Activated CD8-positive, alpha-beta T cell treated with anti-CD3 and anti-CD28 coated beads for 36 hours (primary cell): Measurements from ENCODE around the gene RET. TPM values are rescaled to one million over a fixed set of nuclear protein-coding genes. Genes with fewer than 3 reads are reported as not detected.

ENCODE experiments used
- ATAC-seq: fragments of 200-7000 bp; cut with Tn5 transposase; one replicate; pipeline ENCODE4 v1.10.0; 2021; ENCODE audit warnings: mild to moderate bottlenecking, moderate library complexity
- CTCF ChIA-PET: fragments of 350-600 bp; sonication (Branson Sonifier 250); formaldehyde crosslinking; loops from one replicate; lab custom pipeline; 2021; ENCODE audit warnings: antibody characterized with exemption; lab: Charles Lee
- POLR2A ChIA-PET: fragments of 350-600 bp; sonication (Branson Sonifier 250); formaldehyde crosslinking; loops from one replicate; lab custom pipeline; 2021; ENCODE audit warnings: antibody characterized with exemption; lab: Charles Lee
- DNase-seq: peaks from one replicate; pipeline ENCODE4 v3.0.0-alpha.2; 2020
- H3K27ac Mint-ChIP-seq: one replicate; pipeline ENCODE4 v1.8.0; 2021; ENCODE audit warnings: mild to moderate bottlenecking, mixed read lengths
- H3K27me3 Mint-ChIP-seq: one replicate; pipeline ENCODE4 v1.8.0; 2021; ENCODE audit warnings: mixed read lengths
- H3K36me3 Mint-ChIP-seq: one replicate; pipeline ENCODE4 v1.8.0; 2021; ENCODE audit warnings: low read depth, mixed read lengths
- H3K4me1 Mint-ChIP-seq: one replicate; pipeline ENCODE4 v1.8.0; 2021; ENCODE audit warnings: low read depth, mixed read lengths
- H3K4me3 Mint-ChIP-seq: one replicate; pipeline ENCODE4 v1.8.0; 2021; ENCODE audit warnings: mild to moderate bottlenecking, moderate library complexity, mixed read lengths
- H3K9me3 Mint-ChIP-seq: one replicate; pipeline ENCODE4 v1.8.0; 2021; ENCODE audit warnings: mixed read lengths
- intact Hi-C: fragments of 100-400 bp; cut with micrococcal nuclease; formaldehyde crosslinking; loops from one replicate; pipeline ENCODE4 v1.10.0; 2022
- total RNA-seq, 2 experiments: library from RNA; stranded (reverse); gene quantifications; one replicate each; pipeline ENCODE4 v1.2.3, GENCODE V29; 2021
- TF ChIP-seq, protein P1 (sequence below): fragments of 200-600 bp; IDR thresholded peaks from one replicate; pipeline ENCODE4 v1.8.0; 2022; ENCODE audit warnings: antibody characterized with exemption, mild to moderate bottlenecking

RET gene
- total RNA-seq, 2 experiments from 2014 or later, result 0.13 to 0.47 TPM

GRCh38 chr10:43174969-43175368, 98.1 kb downstream of the RET start:
- Mint-ChIP-seq H3K27me3 (no peaks in the 10 kb centered on the region), H3K4me1 (peaks cover 21% of the 10 kb centered on the region), H3K27ac (no peak overlapping the region), H3K36me3 (peaks cover 60% of the 10 kb centered on the region), H3K4me3 (no peak overlapping the region), H3K9me3 (peaks cover 2% of the 10 kb centered on the region)
- DNase-seq, result no peak
- no peak for ATAC-seq
- TF ChIP-seq, protein P1, sequence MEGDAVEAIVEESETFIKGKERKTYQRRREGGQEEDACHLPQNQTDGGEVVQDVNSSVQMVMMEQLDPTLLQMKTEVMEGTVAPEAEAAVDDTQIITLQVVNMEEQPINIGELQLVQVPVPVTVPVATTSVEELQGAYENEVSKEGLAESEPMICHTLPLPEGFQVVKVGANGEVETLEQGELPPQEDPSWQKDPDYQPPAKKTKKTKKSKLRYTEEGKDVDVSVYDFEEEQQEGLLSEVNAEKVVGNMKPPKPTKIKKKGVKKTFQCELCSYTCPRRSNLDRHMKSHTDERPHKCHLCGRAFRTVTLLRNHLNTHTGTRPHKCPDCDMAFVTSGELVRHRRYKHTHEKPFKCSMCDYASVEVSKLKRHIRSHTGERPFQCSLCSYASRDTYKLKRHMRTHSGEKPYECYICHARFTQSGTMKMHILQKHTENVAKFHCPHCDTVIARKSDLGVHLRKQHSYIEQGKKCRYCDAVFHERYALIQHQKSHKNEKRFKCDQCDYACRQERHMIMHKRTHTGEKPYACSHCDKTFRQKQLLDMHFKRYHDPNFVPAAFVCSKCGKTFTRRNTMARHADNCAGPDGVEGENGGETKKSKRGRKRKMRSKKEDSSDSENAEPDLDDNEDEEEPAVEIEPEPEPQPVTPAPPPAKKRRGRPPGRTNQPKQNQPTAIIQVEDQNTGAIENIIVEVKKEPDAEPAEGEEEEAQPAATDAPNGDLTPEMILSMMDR, result no peak
- intact Hi-C loops, result no loop called here
- CTCF ChIA-PET, result interaction anchor here (1.3 kb wide), 1 partner anchor 35 kb away, joined by 3 read pairs; no protein-coding TSS in a partner anchor
- POLR2A ChIA-PET, result interaction anchor here (0.8 kb wide), 1 partner anchor 36 kb away, joined by 5 read pairs; no protein-coding TSS in a partner anchor

- Mint-ChIP-seq H3K9me3 (peaks cover 2% of the 10 kb centered on the region), H3K27me3 (no peaks in the 10 kb centered on the region), H3K36me3 (peaks cover 61% of the 10 kb centered on the region), H3K4me1 (peaks cover 17% of the 10 kb centered on the region), H3K27ac (no peak overlapping the region), H3K4me3 (no peak overlapping the region)
- DNase-seq, result no peak
- ChIA-PET POLR2A (interaction anchor here (0.5 kb wide), 1 partner anchor 36 kb away, joined by 3 read pairs; no protein-coding TSS in a partner anchor), CTCF (interaction anchor here (1.7 kb wide), 1 partner anchor 25 kb away, joined by 4 read pairs; no protein-coding TSS in a partner anchor)
- TF ChIP-seq, protein P1, result no peak
- intact Hi-C loops, result no loop called here
- no peak for ATAC-seq
These were observed 99.4 kb downstream of the RET start for GRCh38 chr10:43176271-43176670.

GRCh38 chr10:43177595-43177994, 100.7 kb downstream of the RET start:
- ChIA-PET POLR2A (no interaction called here), CTCF (interaction anchor here (1.1 kb wide), 1 partner anchor 14 kb away, joined by 3 read pairs; no protein-coding TSS in a partner anchor)
- no peaks in the 10 kb centered on the region for H3K27me3 Mint-ChIP-seq
- H3K27ac Mint-ChIP-seq, result no peak overlapping the region
- peaks cover 2% of the 10 kb centered on the region for H3K9me3 Mint-ChIP-seq
- intact Hi-C loops, result no loop called here
- TF ChIP-seq, protein P1, result no peak
- H3K36me3 Mint-ChIP-seq, result peaks cover 63% of the 10 kb centered on the region
- DNase-seq, result no peak
- no peak for ATAC-seq
- no peak overlapping the region for H3K4me3 Mint-ChIP-seq
- H3K4me1 Mint-ChIP-seq, result peaks cover 5% of the 10 kb centered on the region

Other genes starting within 250 kb of the RET start
- gene CSGALNACT2, start 61.4 kb downstream of the RET start, total RNA-seq, result 10 to 100 TPM; 15.3 to 15.5 TPM
- gene RASGEF1A, start 190.0 kb downstream of the RET start, total RNA-seq, result 1 to 10 TPM; 1.2 to 1.5 TPM